Posterior cingulate gyrus (tissue), 11 donors: Measurements from ENCODE around the gene LRRC52.
A peak's percentile ranks its signal among the peaks of the same experiment; 100 is the strongest.

Experiments used
- DNase-seq, 10 donors: peaks; one replicate each; pipeline versions ENCODE4 v3.0.0 to v3.0.0-alpha.2; 2020 to 2021; ENCODE audit warnings: mixed read lengths in 3 of 10
- intact Hi-C: fragments of 100-400 bp; cut with DNase I; formaldehyde crosslinking; loops from one replicate; pipeline ENCODE4 v1.15.1; 2023

LRRC52 gene

DNA sequence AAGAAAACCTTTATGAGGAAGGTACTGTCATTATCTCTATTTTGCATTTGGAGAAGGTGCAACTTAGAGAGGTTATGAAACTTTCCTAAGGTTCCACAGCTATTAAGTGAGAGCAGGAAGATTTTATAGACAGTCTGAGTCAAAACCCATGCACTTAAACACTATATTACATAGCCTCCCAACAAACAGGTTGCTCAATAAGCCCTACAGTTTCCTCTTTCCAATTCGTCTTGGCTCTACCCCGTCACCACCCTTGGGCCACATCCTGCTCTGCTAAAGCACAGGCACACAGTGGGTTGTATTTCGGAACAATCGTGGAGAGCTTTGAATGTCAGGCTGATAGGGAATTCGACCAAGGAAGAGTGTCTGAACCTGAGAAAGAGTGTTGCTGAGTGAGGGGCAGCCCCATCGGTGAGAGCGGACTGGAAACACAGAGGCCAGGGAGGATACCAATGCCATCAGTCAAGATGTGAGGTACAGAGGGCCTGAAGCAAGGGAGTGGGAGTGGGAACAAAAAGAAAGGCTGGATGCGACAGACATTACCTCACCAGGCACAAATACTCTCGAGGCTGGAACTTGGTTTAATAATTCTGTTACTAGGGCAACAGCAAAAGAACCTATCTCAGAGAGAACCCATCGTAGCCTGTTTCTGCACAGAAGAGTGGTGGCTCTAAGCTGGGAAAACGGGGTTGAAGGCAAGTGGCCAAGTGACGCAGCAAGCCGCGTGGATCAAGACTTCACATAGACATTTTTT is 6.3 kb upstream of the LRRC52 start:
- intact Hi-C loops, result no loop called here
- peak in 1 of 10 donors; percentile 63 for DNase-seq

DNA sequence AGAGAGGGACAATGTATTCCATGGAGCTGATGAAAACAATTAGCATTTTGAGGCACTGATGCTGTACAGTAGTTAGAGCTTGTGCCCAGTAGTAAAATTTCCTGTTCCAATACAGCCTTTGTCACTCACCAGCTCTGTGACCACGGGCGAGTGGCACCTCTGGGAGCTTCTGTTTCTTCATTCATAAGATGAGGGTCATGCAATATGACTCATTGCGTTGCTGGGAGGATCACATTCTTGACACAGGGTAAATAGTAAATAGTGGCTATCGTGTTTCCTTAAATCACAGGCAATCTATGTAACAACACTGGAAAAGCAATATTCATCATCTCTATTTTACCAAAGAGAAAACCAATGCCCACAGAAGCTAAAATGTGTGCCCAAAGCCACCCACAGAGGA is 4.5 kb upstream of the LRRC52 start:
- intact Hi-C loops, result no loop called here
- no peak for DNase-seq

DNA sequence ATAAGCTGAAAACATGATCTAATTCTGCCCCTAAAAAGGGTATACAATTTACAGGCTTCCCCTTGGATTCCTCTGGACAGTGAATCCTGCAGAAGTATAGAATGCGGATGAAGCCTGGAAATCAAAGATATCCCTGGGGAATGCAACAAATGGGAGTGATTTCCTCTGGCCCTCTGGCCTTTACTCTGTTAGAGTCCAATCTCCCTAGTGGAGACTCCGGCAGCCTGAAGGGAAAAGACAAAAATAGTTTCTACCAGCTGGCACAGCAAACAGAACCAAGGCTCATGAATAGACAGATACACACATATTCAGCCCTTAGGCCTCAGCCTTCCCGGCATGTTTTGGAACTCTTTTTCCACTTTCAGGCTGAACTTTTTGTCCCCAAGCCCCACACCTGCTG is 3.9 kb upstream of the LRRC52 start:
- DNase-seq, result no peak
- intact Hi-C loops, result no loop called here

DNA sequence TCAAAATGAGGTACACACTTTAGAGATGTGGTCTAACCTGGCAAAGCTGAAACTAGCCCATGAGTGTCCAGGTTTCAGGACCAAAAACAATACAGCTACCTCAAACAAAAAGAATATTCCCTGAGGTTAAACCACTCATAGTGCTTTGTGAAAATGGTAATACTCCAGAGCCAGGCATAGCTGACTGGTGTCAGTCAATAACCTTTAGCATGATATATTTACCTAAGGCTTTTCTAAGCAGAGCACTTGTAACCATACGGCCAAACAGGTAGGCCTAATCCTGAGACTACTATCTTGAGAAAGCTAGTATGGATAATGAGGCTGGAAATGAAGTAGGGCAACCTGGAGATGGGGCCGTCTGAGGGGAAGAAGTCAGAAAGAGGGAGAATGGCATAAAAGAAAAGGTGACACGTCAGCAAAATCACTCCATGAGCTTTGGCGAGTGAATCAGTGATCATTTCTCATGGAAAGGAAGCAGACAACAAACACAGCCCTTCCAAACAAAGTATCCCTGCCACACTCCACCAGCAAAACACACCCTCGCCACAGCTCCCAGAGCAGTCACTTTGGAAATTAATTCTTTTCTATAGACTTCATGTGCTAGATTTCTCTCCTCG is 1.7 kb upstream of the LRRC52 start:
- intact Hi-C loops, result no loop called here
- DNase-seq, result no peak

DNA sequence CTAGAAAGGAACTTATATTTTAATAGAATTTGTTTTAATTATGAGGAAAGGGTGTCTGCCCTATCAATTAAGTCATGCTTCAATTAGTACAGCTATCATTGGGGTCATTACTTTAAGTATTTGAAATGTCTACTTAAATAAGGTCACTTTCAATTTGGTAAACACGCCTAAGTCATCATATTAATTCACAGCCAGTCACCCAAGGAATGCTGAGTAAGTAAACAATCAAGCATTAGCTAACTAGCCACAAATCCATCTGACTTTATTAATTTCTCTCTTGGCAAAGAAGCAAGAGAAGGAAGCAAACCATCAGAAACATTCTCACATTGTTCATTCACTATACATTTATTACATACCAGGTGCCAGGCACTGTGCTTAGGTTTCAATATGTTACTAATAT is 1.2 kb upstream of the LRRC52 start:
- DNase-seq, result no peak
- intact Hi-C loops, result no loop called here

DNA sequence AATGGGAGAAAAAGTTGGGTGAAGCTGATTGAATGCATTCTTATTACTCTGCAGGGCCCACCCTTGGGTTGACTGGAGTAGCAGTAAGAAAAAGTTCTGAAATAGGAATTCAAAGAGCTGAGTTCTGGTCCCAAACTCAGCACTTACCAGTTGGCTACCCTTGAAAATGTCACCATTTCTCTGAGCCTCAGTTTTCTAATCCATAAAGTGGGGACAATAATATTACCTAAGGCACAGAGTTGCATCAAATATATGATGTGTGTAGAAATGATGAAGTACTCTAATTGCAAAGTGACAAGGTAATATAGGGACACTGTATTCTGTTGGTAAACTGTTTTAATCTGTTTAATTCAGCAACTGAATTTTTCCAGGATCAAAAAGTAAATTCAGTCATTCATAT is 1.2 kb downstream of the LRRC52 start:
- DNase-seq, result no peak
- intact Hi-C loops, result no loop called here

DNA sequence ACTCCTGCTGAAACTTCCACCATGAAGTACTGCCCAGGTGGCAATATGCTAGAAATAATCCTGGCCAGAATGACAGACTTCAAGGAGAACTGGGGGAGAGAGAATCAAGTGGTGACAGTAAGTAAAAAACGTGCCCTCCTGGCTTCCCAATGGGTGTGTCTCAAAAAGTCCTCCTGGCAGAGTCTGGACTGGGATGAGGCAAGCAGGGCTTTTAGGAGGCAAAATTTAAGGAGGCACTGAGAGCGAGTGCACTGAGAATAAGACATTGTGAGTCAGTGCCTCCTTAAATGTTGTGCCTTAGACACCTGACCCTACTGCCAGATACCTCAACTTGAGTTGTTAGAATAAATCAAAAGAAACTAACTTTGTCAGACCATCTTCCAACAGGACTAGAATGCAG is 2.2 kb downstream of the LRRC52 start:
- intact Hi-C loops, result no loop called here

DNA sequence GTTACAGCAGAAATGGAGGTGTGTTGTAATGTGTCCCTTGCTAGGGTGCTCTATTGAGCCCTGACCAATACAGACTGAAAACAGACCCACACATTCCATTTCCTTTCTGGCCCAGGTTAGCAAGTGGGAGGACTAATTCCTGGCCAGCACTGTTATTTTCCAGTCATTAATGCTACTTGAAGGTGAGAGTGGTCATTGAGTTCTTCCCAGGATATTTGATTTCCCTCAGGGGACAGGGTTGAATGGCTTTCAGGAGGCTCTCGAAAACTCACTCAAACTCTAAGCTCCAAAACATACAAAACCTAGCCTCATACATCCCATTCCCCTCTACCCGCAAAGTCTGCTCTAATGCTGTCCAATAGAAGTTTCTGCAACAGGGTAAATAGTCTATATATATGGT is 6.2 kb downstream of the LRRC52 start:
- intact Hi-C loops, result no loop called here
- DNase-seq, result no peak

More for the DNA sequence above, 2.2 kb downstream of the LRRC52 start:
- no peak for DNase-seq

DNA sequence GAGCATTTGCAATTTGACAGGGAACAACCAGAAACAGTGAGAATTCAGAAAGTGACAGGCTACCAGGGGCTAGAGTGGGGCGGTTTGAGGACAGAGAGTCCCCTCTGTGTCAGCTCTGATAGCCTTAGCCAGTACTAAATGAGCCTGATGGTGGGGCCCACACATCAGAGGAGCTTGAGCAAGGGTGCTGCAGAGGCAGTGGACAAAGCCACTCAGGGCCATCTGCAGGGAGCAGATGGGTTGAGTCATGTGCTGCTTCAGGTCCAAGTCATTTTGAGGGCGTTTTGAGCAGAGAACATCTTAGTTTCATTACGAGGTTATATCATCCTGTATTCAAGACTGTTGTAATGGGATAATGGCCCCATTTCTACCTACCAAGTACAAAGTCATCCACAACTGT is 7.7 kb downstream of the LRRC52 start:
- DNase-seq, result no peak
- intact Hi-C loops, result no loop called here

DNA sequence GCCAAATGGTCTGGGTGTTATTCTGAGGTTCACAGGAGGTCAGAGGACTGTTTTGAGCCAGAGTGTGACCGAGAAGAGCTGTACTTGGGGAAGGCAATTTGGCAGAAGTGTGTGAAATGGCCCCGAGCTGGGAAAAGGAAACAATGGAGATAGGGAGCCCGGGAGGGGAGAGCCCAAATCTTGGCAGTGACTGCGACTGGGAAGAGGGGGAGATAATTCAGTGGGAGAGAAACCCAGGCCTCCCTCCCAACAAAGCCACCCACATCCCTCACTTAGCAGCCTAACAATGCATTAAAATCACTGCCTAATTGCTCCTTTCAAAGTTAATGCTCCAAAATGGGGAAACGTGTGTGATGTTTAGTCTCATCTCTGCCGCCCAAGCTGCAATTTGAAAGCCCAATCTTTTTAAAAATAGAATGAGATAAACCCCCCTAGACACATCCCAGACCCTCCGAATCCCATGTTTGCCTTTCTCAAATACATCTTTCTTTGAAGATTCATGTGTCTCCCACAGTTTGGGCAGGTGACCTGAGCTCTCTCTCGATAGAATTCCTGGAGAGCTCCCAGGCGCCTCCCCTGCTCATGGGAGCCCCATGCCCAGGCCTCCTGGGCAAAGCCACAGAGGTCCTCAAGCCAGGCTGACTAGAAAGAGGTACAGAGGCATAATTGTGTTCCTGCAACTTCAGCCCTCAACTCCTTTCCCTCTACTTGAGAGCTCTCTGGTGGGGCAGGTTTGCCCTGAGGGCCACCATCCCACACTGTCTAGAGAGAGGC is 17.3 kb downstream of the LRRC52 start:
- DNase-seq, result no peak
- intact Hi-C loops, result no loop called here

DNA sequence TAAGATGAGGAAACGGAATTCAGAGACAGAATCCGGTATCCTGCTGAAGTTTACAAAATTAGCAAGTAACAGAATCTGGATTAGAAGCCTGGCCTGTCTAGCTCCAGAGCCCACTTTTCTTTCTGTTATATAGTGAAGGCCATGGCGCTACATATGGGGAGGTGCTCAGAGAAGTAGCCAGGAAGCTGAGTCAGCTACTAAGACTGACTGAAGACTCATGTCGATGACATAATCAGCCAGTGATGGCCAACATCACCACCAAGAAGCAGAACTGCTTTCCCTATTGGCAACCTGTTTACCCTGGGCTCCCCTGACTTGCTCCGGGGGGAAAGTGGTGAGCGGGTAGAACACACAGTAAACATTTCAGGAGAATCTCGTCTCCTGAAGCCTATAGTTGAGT is 18.8 kb downstream of the LRRC52 start:
- intact Hi-C loops, result no loop called here
- DNase-seq, result no peak

DNA sequence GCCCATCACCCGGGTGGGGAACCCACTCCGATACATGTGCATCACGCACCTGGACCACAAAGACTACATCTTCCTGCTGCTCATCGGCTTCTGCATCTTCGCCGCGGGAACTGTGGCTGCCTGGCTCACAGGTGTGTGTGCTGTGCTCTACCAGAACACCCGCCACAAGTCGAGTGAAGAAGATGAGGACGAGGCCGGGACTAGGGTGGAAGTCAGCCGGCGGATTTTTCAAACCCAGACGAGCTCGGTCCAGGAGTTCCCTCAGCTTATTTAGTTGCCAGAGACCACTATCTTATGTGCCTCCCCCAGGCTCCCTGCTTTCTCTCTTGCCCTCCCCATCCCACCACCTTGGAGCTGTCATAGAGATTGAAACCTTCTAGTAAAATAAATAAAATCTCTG is 19.8 kb downstream of the LRRC52 start:
- no peak for DNase-seq
- intact Hi-C loops, result no loop called here

DNA sequence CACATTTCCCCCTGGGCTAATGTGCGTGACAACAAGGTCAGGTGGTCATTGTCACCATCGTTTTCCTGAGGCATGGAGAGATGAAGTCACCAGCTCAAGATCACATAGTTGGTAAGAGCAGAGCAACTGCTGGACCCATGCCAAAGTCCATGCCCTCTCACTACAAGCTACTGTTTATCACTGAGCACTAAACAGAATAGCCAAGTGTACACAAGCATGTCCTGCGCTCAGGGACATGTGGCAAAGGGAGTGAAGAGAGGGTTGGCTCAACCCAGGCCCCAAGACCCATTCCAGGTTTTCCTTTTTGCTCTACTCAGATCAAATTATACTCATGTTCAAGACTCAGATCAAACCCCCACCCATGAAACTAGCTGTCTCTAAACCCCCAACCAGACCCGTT is 20.8 kb downstream of the LRRC52 start:
- intact Hi-C loops, result no loop called here
- DNase-seq, result peak in 1 of 10 donors; percentile 41

DNA sequence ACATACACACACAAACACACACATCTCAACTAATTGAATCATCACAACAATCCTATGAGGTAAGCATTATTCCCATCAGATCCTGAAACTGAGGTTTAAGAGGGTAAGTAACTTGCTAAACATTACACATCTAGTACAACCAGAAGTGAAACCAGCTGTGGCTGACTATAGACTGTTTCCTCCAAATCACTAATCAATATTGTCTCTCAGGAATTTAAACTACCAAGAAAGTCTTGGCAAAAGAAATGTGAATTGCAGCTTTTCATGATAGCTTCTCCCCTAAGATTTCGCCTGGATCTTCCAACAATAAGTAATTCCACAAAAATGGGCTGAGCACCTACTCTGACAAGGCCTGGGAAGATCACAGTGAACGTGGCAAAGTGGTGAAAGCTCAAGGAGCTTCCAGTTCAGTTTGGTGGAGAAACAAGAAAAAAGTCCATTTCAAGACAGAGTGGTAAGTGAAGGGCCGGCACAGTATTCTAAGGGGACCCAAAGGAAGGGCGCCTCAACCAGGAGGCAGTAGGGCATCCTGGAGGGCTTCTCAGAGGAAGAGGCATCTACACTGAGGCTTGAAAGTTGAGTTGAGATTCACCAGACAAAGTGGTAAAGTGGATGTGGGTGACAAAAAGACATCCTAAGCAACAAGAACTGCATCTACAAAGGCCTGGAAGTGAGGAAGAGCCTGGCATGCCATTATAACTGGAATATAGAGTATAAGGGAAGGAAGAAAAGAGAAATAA is 22.1 kb downstream of the LRRC52 start:
- intact Hi-C loops, result no loop called here

DNA sequence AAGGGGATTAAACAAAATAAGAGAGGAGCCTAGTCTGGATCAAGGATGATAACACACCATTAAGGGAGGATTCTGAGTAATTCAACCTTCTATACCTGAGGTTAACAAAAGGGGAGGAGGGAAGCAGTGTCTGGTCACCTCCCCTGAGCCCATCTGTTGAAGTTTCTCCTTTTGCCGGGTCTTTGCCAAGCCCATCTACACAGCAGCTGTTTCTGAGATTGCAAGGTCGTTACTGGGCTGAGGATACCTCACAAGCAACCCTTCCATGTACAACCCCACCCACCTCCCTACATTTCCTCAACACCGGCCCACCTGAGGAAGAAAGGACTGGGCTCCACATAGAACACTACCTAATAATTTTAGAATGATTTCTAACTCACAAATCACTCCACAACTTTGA is 26.3 kb downstream of the LRRC52 start:
- no peak for DNase-seq
- intact Hi-C loops, result no loop called here

More for the DNA sequence above, 22.1 kb downstream of the LRRC52 start:
- DNase-seq, result no peak

DNA sequence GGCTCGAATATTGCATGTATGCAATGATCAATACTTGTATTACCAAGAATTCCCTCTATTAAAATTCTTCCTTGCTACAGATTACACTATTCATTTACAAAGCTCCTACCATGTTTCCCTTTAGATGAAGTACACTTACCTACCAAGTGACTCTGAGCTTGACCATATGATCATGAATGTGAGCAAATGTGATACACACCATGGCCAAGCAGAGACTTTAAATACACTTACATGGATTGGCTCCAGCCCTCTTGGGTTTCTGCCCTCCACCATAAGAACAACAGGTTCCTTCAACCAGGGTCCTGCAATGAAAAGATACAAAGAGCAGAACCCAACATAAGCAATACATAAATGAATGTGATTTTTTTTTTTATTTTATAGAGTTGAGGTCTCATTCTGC is 30.0 kb downstream of the LRRC52 start:
- DNase-seq, result no peak
- intact Hi-C loops, result no loop called here

DNA sequence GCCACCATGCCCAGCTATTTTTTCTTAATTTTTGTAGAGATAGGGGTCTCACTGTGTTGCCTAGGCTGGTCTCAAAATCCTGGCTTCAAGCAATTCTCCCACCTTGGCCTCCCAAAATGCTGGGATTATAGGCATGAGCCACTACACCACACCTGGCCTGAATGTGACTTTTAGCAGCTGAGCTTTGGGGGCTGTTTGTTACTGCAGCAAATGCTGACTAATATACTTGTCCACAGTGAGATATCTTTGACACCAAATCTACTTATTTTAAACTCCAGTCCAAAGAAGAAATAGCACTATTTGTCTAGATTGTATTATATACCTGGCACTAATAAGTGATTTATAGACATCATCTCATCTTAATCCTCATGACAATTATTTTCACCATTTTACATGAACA is 30.5 kb downstream of the LRRC52 start:
- DNase-seq, result no peak
- intact Hi-C loops, result no loop called here

DNA sequence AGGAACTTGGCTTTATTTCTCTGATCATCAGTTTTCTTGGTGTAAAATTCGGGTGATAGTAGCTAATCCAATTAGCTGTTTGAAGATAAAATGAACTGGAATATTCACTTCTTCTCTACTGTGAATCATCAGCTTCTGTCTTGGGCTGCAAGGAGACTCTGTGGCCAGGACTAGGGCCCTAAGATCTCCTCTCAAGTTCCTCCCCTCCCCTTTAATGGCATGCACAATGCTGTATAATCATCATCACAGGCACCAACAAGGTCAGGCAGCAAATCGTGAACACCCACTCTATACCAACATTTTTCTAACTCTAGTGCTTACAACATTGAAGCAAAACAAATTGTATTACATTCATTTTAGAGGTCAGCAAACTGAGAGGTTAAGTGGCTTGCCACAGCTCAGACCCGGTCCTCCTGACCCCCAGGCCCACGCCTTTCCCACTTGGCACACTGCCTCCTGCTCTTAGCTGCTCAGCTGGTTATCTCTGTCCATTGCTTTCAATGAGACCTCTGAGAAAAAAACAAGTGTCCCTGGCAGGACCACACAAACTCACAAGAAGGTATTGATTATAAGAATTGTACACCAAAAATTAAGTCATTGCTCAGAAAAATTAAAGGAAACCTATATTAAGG is 31.8 kb downstream of the LRRC52 start:
- intact Hi-C loops, result no loop called here
- no peak for DNase-seq

DNA sequence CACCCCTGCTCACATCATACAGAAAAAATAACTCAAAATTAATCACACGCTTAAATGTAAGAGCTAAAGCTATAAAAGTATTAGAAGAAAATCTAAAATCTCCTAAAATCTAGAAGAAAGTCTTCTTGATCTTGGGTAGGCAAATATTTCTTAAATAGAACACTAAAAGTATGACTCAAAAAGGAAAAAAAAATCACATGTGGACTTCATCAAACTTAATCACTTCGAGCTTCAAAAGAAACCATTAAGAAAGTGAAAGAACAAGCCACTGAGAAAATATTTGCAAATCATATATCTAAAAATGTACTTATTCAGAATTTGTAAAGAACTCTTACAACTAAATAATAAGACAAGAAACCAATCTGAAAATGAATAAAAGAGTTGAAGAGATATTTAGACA is 32.7 kb downstream of the LRRC52 start:
- intact Hi-C loops, result no loop called here

DNA sequence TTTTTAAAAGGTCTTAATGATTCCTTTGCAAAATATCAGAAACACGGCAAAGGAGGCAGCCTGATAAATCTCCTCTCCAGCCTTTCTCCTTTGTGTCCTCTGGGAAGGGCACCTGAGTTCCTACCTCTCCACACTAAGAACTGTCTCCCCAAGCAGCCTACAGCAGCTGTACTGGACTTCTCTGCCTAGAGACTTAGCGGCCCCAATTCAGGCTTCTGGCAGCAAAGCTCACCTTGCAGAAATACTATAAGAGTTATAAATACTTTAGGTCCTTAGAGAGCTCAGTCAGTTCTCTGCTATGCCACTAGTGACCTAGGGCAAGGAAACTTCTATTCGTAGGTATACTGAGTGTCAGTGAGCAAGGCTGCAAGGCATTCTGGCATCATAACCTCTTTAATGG is 33.9 kb downstream of the LRRC52 start:
- intact Hi-C loops, result no loop called here
- DNase-seq, result no peak

More for the DNA sequence above, 32.7 kb downstream of the LRRC52 start:
- no peak for DNase-seq
